H9 (cell line): ENCODE measurements around the gene PAFAH1B2. TPM values are rescaled to one million over a fixed set of nuclear protein-coding genes. Genes with fewer than 3 reads are reported as not detected.

ENCODE experiments used
- DNase-seq: peaks from one replicate; pipeline ENCODE4 v3.0.0-alpha.2; 2017
- H2AFZ ChIP-seq: one replicate; pipeline ENCODE4 v1.6.1; 2013; ENCODE audit warnings: mild to moderate bottlenecking, low read length, control low read depth, moderate library complexity
- H2AK5ac ChIP-seq: 2 replicates; pipeline ENCODE4 v1.6.1; 2013; ENCODE audit warnings: low read length, control low read depth, mixed read lengths; ENCODE audit not compliant: insufficient read length
- H2BK120ac ChIP-seq: one replicate; pipeline ENCODE4 v1.6.1; 2013; ENCODE audit warnings: low read depth, mild to moderate bottlenecking, low read length, control low read depth, inconsistent platforms; ENCODE audit not compliant: poor library complexity, severe bottlenecking
- H2BK12ac ChIP-seq: 2 replicates; pipeline ENCODE4 v1.6.1; 2013; ENCODE audit warnings: low read length, control low read depth, mixed read lengths, low read depth; ENCODE audit not compliant: insufficient read length
- H2BK15ac ChIP-seq: 2 replicates; pipeline ENCODE4 v1.6.1; 2013; ENCODE audit warnings: low read depth, low read length, control low read depth
- H2BK20ac ChIP-seq: one replicate; pipeline ENCODE4 v1.6.1; 2013; ENCODE audit warnings: low read depth, mild to moderate bottlenecking, low read length, control low read depth, inconsistent platforms; ENCODE audit not compliant: poor library complexity, severe bottlenecking
- H2BK5ac ChIP-seq: 2 replicates; pipeline ENCODE4 v1.6.1; 2013; ENCODE audit warnings: low read length, control low read depth, mixed read lengths; ENCODE audit not compliant: insufficient read length
- H3K14ac ChIP-seq: 2 replicates; pipeline ENCODE4 v1.6.1; 2013; ENCODE audit warnings: low read length, control low read depth; ENCODE audit not compliant: insufficient read depth
- H3K18ac ChIP-seq: 2 replicates; pipeline ENCODE4 v1.6.1; 2013; ENCODE audit warnings: low read depth, mild to moderate bottlenecking, mixed read lengths, low read length, control low read depth; ENCODE audit not compliant: insufficient read length
- H3K23ac ChIP-seq: 2 replicates; pipeline ENCODE4 v1.6.1; 2013; ENCODE audit warnings: low read length, control low read depth, mixed read lengths, low read depth; ENCODE audit not compliant: insufficient read length
- H3K23me2 ChIP-seq: 2 replicates; pipeline ENCODE4 v1.6.1; 2013; ENCODE audit warnings: low read depth, mild to moderate bottlenecking, mixed read lengths, low read length, control low read depth; ENCODE audit not compliant: insufficient read length, poor library complexity, severe bottlenecking
- H3K27ac ChIP-seq: 2 replicates; pipeline ENCODE4 v1.5.1; 2013; ENCODE audit warnings: low read length, control low read depth, mixed read lengths, low read depth; ENCODE audit not compliant: insufficient read length
- H3K27me3 ChIP-seq: 2 replicates; pipeline ENCODE4 v1.6.1; 2013; ENCODE audit warnings: low read length, control low read depth, inconsistent platforms; ENCODE audit not compliant: insufficient read depth
- H3K4ac ChIP-seq: 2 replicates; pipeline ENCODE4 v1.6.1; 2013; ENCODE audit warnings: low read depth, mild to moderate bottlenecking, control low read depth, inconsistent platforms, low read length, moderate library complexity
- H3K4me1 ChIP-seq: 2 replicates; pipeline ENCODE4 v1.6.1; 2013; ENCODE audit warnings: low read length, control low read depth, inconsistent platforms; ENCODE audit not compliant: insufficient read depth
- H3K4me2 ChIP-seq: 2 replicates; pipeline ENCODE4 v1.6.1; 2013; ENCODE audit warnings: low read length, control low read depth, mixed read lengths; ENCODE audit not compliant: insufficient read length, insufficient read depth
- H3K56ac ChIP-seq: 2 replicates; pipeline ENCODE4 v1.6.1; 2013; ENCODE audit warnings: low read depth, mild to moderate bottlenecking, mixed read lengths, low read length, control low read depth; ENCODE audit not compliant: insufficient read length
- H3K79me1 ChIP-seq: 2 replicates; pipeline ENCODE4 v1.6.1; 2013; ENCODE audit warnings: low read depth, mild to moderate bottlenecking, moderate library complexity, low read length, control low read depth, inconsistent platforms; ENCODE audit not compliant: insufficient read depth, poor library complexity, severe bottlenecking
- H3K79me2 ChIP-seq: 2 replicates; pipeline ENCODE4 v1.6.1; 2013; ENCODE audit warnings: low read length, control low read depth, inconsistent platforms; ENCODE audit not compliant: insufficient read depth
- H3K9ac ChIP-seq: 2 replicates; pipeline ENCODE4 v1.6.1; 2013; ENCODE audit warnings: low read length, control low read depth, mixed read lengths; ENCODE audit not compliant: insufficient read length; ENCODE audit errors: extremely low read depth
- H3K9me3 ChIP-seq: one replicate; pipeline ENCODE4 v1.6.1; 2013; ENCODE audit warnings: low read depth, low read length, inconsistent platforms; ENCODE audit not compliant: control insufficient read depth
- H3T11ph ChIP-seq: one replicate; pipeline ENCODE4 v1.6.1; 2013; ENCODE audit warnings: mild to moderate bottlenecking, low read length, control low read depth, inconsistent platforms
- H4K20me1 ChIP-seq: one replicate; pipeline ENCODE4 v1.6.1; 2013; ENCODE audit not compliant: control insufficient read depth, insufficient read length, insufficient read depth
- H4K5ac ChIP-seq: 2 replicates; pipeline ENCODE4 v1.6.1; 2013; ENCODE audit warnings: low read depth, mild to moderate bottlenecking, mixed read lengths, low read length, control low read depth; ENCODE audit not compliant: insufficient read length
- H4K8ac ChIP-seq: replicated peaks from 2 replicates; pipeline ENCODE4 v1.6.1; 2013; ENCODE audit warnings: low read length, control low read depth, mixed read lengths, low read depth; ENCODE audit not compliant: insufficient read length
- H4K91ac ChIP-seq: 2 replicates; pipeline ENCODE4 v1.6.1; 2013; ENCODE audit warnings: low read depth, mild to moderate bottlenecking, moderate library complexity, mixed read lengths, low read length, control low read depth; ENCODE audit not compliant: insufficient read length
- H3K27ac Mint-ChIP-seq, 3 experiments: 2 replicates in 2 of 3; 3 replicates in 1 of 3; pipeline ENCODE4 v1.8.0; 2020 to 2021; ENCODE audit warnings: mixed read lengths in 3 of 3, mild to moderate bottlenecking in 1 of 3, moderate library complexity in 1 of 3
- H3K27me3 Mint-ChIP-seq: 2 replicates; pipeline ENCODE4 v1.8.0; 2021; ENCODE audit warnings: low read depth, mild to moderate bottlenecking, moderate library complexity, mixed read lengths
- H3K36me3 Mint-ChIP-seq, 3 experiments: 2 replicates in 2 of 3; 3 replicates in 1 of 3; pipeline ENCODE4 v1.8.0; 2020 to 2021; ENCODE audit warnings: low read depth in 3 of 3, mixed read lengths in 3 of 3; ENCODE audit not compliant: insufficient read depth in 1 of 3
- H3K4me1 Mint-ChIP-seq, 2 experiments: 2 replicates each; pipeline ENCODE4 v1.8.0; 2020; ENCODE audit warnings: mixed read lengths in 2 of 2
- H3K4me3 Mint-ChIP-seq, 2 experiments: 2 replicates in 1 of 2; 3 replicates in 1 of 2; pipeline ENCODE4 v1.8.0; 2020 to 2021; ENCODE audit warnings: mild to moderate bottlenecking in 2 of 2, mixed read lengths in 2 of 2, moderate library complexity in 1 of 2
- H3K9me3 Mint-ChIP-seq, 2 experiments: 2 replicates in 1 of 2; 3 replicates in 1 of 2; pipeline ENCODE4 v1.8.0; 2020; ENCODE audit warnings: mild to moderate bottlenecking in 2 of 2, mixed read lengths in 2 of 2, moderate library complexity in 1 of 2
- CTCF ChIP-seq: fragments of 200-600 bp; sonication (generic); conservative IDR thresholded peaks from 3 replicates; pipeline ENCODE4 v1.8.0; 2021; ENCODE audit warnings: antibody characterized with exemption, mild to moderate bottlenecking
- WGBS: extraction: QIAGEN DNeasy Blood & Tissue Kit; methylation state at CpG from one replicate; pipeline ENCODE4 v1.1.7; 2013; ENCODE audit warnings: missing lambda C conversion rate, low lambda C conversion rate, mixed read lengths; ENCODE audit not compliant: insufficient read length; ENCODE audit errors: extremely low coverage; 5-methylcytosine and 5-hydroxymethylcytosine counted together
- total RNA-seq: library from RNA; stranded (reverse); gene quantifications from 2 replicates; pipeline ENCODE4 v1.2.1, GENCODE V29; 2021

PAFAH1B2 gene
- total RNA-seq, 1 experiment from 2014 or later, result 161 TPM

DNA sequence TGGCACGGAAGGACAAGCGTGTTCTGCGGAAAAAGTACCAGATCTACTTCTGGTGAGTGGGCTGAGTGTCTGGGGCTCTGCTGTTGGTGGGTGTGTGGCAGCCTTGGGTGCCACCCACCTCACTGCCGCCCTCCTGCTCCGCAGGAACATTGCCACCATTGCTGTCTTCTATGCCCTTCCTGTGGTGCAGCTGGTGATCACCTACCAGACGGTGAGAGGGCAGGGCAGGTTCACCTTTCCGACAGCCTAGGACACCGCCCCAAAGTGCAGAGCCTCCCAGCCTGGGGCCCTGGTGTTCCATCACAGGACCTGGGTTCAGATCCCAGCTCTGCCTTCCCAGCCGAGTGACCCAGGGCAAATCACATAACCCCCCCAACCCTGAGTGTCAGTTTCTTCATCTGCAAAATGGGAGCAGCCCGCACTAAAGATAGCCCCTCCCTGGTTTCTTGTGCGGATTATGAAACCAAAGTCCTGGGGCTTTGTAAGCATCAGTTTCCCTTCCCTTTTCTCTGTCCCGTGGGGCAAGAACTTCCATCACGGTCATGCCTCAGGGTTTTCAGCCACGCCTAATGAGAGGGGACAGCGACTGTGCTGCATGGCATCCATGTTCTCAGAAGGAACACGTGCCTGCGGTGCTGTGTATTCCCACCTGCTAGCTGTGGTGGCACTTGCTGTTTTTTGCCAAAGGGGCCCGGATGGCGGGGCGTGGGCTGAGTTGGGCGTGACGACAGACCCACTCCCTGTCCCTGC lies 45.3 kb downstream of the PAFAH1B2 start:
- Histone ChIP-seq H4K5ac (no peak overlapping the region), H2BK5ac (no peak overlapping the region), H4K91ac (no peak overlapping the region), H2BK15ac (no peak overlapping the region), H2AFZ (no peak overlapping the region), H3K9ac (no peak overlapping the region), H3K56ac (no peak overlapping the region), H3K79me1 (no peaks in the 10 kb centered on the region), H3K27me3 (no peaks in the 10 kb centered on the region), H3K14ac (no peak overlapping the region), H2BK12ac (no peak overlapping the region), H3K4ac (no peak overlapping the region), H3K23ac (no peak overlapping the region), H2BK20ac (no peak overlapping the region), H3K9me3 (no peaks in the 10 kb centered on the region), H2BK120ac (no peak overlapping the region), H3K23me2 (no peaks in the 10 kb centered on the region), H3K4me1 (no peaks in the 10 kb centered on the region), H3K18ac (no peak overlapping the region), H3K79me2 (no peaks in the 10 kb centered on the region), H3K27ac (no peak overlapping the region), H4K20me1 (no peaks in the 10 kb centered on the region), H4K8ac (no peak overlapping the region), H3T11ph (no peak overlapping the region), H2AK5ac (no peak overlapping the region), H3K4me2 (no peak overlapping the region)
- H3K4me3 Mint-ChIP-seq, result no peak overlapping the region
- WGBS, result no CpG with 5 or more reads among the region's 22 CpGs
- peak overlapping the region in 1 of 3 experiments; percentile 27; a peak in 1 of 7 replicates for H3K27ac Mint-ChIP-seq
- no peak for TF ChIP-seq CTCF
- H3K4me1 Mint-ChIP-seq, result no peaks in the 10 kb centered on the region; a peak in 1 of 4 replicates
- no peaks in the 10 kb centered on the region for H3K9me3 Mint-ChIP-seq
- no peaks in the 10 kb centered on the region for H3K27me3 Mint-ChIP-seq
- DNase-seq, result no peak
- H3K36me3 Mint-ChIP-seq, result peaks cover 3 to 39% (median 23%) of the 10 kb centered on the region in 3 experiments; a peak in 6 of 7 replicates
